ENCODE measurements around the gene HSBP1L1. TPM values are rescaled to one million over a fixed set of nuclear protein-coding genes. Genes with fewer than 3 reads are reported as not detected.
"Not testable (repeated sequence)": the region's sequence is repeated elsewhere in the genome, so short reads cannot be mapped to it uniquely, and the experiment has no call there.

HSBP1L1 gene
- total RNA-seq, 1 experiment from 2014 or later = 1.1 TPM

DNA sequence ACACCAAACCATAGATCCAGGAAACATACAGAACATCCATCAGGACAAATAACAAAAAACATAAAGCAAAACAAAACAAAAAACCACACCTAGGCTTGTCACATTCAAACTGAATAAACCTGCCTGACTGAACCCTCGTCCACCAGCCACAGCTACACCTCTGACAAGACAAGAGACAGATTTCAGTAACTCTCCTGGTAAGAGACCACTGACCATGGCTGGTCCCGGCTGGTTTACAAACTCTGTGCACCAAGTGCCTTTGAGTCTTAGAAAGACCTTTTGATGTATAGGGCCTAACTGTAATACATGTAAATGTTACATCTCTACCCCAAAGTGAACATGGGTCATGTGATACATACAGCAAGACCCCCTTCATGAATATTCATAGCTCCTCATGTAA lies 8.2 kb upstream of the HSBP1L1 start:
- H3K4me1 ChIP-seq (ENCODE audit: insufficient read depth, low read length, poor library complexity, severe bottlenecking) = peaks cover 6% of the 10 kb centered on the region
- no peak for DNase-seq (ENCODE audit: low spot score)
- TF ChIP-seq EZH2 (IDR thresholded peaks at IDR 0.05; ENCODE audit: borderline replicate concordance, low read depth, low read length, poor library complexity, severe bottlenecking) (no peak), CTCF (conservative IDR thresholded peaks at IDR 0.05; ENCODE audit: low read depth, low read length) (no peak)
- H3K27me3 ChIP-seq (replicated peaks; ENCODE audit: insufficient read depth, low read depth, low read length, poor library complexity) = no peaks in the 10 kb centered on the region
- CTCF ChIA-PET = no interaction called here
- BruUV-seq (replicated peaks) = no TSS peak
- H3K9me3 ChIP-seq (ENCODE audit: low read depth, low read length, poor library complexity, severe bottlenecking) = no peaks in the 10 kb centered on the region
- no peak overlapping the region for H3K27ac ChIP-seq (ENCODE audit: low read depth, low read length, poor library complexity, severe bottlenecking)
- intact Hi-C loops (cut with micrococcal nuclease; ENCODE audit: unreplicated experiment) = loop anchor here (10.0 kb wide), 1 partner anchor 161 kb away; the partner anchor contains the start of gene KCNG2
- H3K4me3 ChIP-seq (ENCODE audit: low read depth, low read length, poor library complexity, severe bottlenecking) = no peak overlapping the region
- POLR2A ChIA-PET (ENCODE audit: low non-redundant PET) = no interaction called here
- no peaks in the 10 kb centered on the region for H3K36me3 ChIP-seq (ENCODE audit: insufficient read depth, low read length, poor library complexity, severe bottlenecking)

DNA sequence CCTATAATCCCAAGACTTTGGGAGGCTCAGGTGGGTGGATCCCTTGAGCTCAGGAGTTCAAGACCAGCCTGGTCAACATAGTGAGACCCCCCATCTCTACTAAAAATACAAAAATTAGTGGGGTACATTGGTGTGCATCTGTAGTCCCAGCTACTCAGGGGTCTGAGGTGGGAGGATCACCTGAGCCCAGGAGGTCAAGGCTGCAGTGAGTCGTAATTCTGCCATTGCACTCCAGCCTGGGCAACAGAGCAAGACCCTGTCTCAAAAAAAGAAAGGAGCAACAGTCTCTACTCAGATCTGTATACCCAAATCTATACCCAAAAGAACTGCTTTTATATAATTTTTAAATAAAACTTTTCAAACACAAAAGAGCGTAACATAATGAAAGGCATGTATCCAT lies 5.5 kb upstream of the HSBP1L1 start:
- H3K27ac ChIP-seq (ENCODE audit: low read depth, low read length, poor library complexity, severe bottlenecking) = no peak overlapping the region
- no peaks in the 10 kb centered on the region for H3K27me3 ChIP-seq (replicated peaks; ENCODE audit: insufficient read depth, low read depth, low read length, poor library complexity)
- H3K36me3 ChIP-seq (ENCODE audit: insufficient read depth, low read length, poor library complexity, severe bottlenecking) = no peaks in the 10 kb centered on the region
- no peak for DNase-seq (ENCODE audit: low spot score)
- TF ChIP-seq EZH2 (IDR thresholded peaks at IDR 0.05; ENCODE audit: borderline replicate concordance, low read depth, low read length, poor library complexity, severe bottlenecking) = no peak
- no peak for TF ChIP-seq CTCF (conservative IDR thresholded peaks at IDR 0.05; ENCODE audit: low read depth, low read length)
- H3K9me3 ChIP-seq (ENCODE audit: low read depth, low read length, poor library complexity, severe bottlenecking) = no peaks in the 10 kb centered on the region
- intact Hi-C loops (cut with micrococcal nuclease; ENCODE audit: unreplicated experiment) = loop anchor here (10.0 kb wide), 1 partner anchor 164 kb away; the partner anchor contains the start of gene KCNG2
- BruUV-seq (replicated peaks) = no TSS peak
- peaks cover 6% of the 10 kb centered on the region for H3K4me1 ChIP-seq (ENCODE audit: insufficient read depth, low read length, poor library complexity, severe bottlenecking)
- CTCF ChIA-PET = no interaction called here
- H3K4me3 ChIP-seq (ENCODE audit: low read depth, low read length, poor library complexity, severe bottlenecking) = no peak overlapping the region
- POLR2A ChIA-PET (ENCODE audit: low non-redundant PET) = no interaction called here

GRCh38 chr18:79960161-79960801 lies 4.2 kb upstream of the HSBP1L1 start:
- intact Hi-C loops (cut with micrococcal nuclease; ENCODE audit: unreplicated experiment) = loop anchor here (10.0 kb wide), 1 partner anchor 285 kb away; the partner anchor contains the start of gene CTDP1
- H3K4me3 ChIP-seq (ENCODE audit: low read depth, low read length, poor library complexity, severe bottlenecking); POLR2A ChIA-PET (ENCODE audit: low non-redundant PET); H3K27ac ChIP-seq (ENCODE audit: low read depth, low read length, poor library complexity, severe bottlenecking); H3K36me3 ChIP-seq (ENCODE audit: insufficient read depth, low read length, poor library complexity, severe bottlenecking); BruUV-seq (replicated peaks); H3K9me3 ChIP-seq (ENCODE audit: low read depth, low read length, poor library complexity, severe bottlenecking); H3K27me3 ChIP-seq (replicated peaks; ENCODE audit: insufficient read depth, low read depth, low read length, poor library complexity); CTCF ChIA-PET: not testable (repeated sequence)
- peaks cover 11% of the 10 kb centered on the region for H3K4me1 ChIP-seq (ENCODE audit: insufficient read depth, low read length, poor library complexity, severe bottlenecking)
- peak; percentile 52 for DNase-seq (ENCODE audit: low spot score)

Measured in A673 (cell line).